GM21515 (cell line): ENCODE measurements around the gene DCUN1D3.
"Not testable (repeated sequence)": the region's sequence is repeated elsewhere in the genome, so short reads cannot be mapped to it uniquely, and the experiment has no call there.

Experiments used
- ATAC-seq: cut with Tn5 transposase; IDR thresholded peaks from one replicate; pipeline ENCODE4 v1.9.1; 2021; ENCODE audit not compliant: unreplicated experiment

DCUN1D3 gene

GRCh38 chr16:20865420-20866131 lies 34.6 kb downstream of the DCUN1D3 start:
- peak; percentile 40 for ATAC-seq

DNA sequence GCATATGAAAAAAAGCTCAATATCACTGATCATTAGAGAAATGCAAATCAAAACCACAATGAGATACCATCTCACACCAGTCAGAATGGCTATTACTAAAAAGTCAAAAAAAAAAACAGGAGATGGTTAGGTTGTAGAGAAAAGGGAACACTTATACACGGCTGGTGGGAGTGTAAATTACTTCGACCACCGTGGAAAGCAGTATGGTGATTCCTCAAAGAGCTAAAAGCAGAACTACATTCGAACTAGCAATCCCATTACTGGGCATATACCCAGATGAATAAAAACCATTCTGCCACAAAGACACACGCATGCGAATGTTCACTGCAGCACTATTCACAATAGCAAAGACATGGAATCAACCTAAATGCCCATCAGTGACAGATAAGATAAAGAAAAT lies 35.8 kb downstream of the DCUN1D3 start:
- ATAC-seq, result not testable (repeated sequence)

GRCh38 chr16:20862162-20862960 lies 37.8 kb downstream of the DCUN1D3 start:
- ATAC-seq, result no peak

DNA sequence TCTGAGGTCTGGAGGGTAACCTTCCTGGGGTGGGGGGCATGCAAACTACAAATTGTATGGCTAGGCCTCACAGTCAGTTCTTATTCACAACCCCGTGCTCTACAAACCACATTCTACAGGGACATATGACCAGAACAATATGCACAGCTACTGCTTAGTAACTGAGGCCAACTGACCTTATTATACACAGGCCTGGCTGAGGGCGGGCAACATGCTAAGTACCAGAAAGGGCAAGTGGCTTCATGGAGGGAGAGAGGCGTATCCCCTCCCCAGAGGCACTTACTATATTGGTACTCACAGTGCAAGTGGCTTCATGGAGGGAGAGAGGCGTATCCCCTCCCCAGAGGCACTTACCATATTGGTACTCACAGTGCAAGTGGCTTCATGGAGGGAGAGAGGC lies 39.2 kb downstream of the DCUN1D3 start:
- ATAC-seq, result not testable (repeated sequence)

DNA sequence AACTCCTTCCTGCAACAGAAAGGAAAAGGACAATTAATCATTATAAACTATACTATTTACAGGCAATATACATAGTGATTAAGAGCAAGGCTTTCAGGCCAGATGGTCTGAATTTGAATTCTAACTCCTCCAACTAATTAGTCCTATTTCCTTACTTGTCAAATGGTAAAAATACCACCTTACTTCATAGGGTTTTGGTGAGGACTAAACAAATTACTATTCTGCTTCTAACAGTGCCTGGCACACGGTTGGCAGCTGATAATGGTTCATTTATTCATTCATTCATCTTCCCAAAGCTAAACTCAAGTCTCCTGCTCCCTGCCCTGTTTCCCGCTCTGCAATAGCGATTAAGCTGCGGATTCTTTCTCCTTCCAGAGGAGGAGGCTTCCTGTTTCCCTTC lies 39.8 kb downstream of the DCUN1D3 start:
- ATAC-seq, result no peak

- no peak for ATAC-seq
Observed at GRCh38 chr16:20859699-20860098, 40.5 kb downstream of the DCUN1D3 start.

- ATAC-seq, result no peak
Observed at GRCh38 chr16:20859229-20859628, 40.9 kb downstream of the DCUN1D3 start.

DNA sequence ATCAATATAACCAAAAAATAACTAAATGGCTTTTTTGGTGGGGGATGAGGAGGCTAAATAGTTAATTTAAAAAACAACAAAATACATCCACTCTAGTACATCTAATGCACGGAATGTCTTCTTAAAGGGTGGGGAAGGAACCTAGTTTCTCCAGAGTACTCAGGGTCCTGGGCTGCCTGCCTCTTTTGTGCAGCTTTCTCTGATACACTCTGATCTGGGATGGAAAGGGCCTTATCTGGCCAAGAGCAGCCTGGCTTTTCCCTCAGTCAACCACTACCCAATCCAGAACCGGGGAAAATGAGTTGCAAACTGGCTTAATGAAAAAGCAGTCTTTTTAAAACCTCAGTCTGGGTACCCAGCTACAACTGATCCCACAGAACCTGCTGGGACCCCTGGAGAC lies 42.9 kb downstream of the DCUN1D3 start:
- ATAC-seq, result no peak

GRCh38 chr16:20854963-20855362 lies 45.2 kb downstream of the DCUN1D3 start:
- no peak for ATAC-seq

GRCh38 chr16:20853981-20854620 lies 46.1 kb downstream of the DCUN1D3 start:
- ATAC-seq, result no peak

GRCh38 chr16:20853143-20853542 lies 47.0 kb downstream of the DCUN1D3 start:
- ATAC-seq, result no peak

GRCh38 chr16:20851601-20852000 lies 48.6 kb downstream of the DCUN1D3 start:
- no peak for ATAC-seq

DNA sequence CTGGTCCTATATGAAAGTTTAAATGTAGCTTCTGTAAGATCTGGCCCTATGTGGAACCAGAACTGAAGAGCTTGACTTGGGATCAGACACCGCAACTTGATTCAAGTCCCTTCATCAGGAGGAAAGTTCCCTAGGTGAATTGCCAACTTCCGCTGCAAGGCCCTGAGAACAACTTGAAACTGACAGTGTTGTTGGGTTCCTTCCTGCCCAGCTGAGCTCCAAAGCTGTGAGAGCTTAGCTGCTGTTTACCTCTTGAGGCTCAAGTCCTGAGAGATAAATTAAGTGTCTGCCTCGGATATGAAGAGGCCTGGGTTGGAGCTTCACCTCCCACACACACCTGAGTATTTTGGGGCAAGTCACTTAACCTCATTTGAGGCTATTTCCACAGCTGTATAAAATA lies 49.2 kb downstream of the DCUN1D3 start:
- ATAC-seq, result no peak

DNA sequence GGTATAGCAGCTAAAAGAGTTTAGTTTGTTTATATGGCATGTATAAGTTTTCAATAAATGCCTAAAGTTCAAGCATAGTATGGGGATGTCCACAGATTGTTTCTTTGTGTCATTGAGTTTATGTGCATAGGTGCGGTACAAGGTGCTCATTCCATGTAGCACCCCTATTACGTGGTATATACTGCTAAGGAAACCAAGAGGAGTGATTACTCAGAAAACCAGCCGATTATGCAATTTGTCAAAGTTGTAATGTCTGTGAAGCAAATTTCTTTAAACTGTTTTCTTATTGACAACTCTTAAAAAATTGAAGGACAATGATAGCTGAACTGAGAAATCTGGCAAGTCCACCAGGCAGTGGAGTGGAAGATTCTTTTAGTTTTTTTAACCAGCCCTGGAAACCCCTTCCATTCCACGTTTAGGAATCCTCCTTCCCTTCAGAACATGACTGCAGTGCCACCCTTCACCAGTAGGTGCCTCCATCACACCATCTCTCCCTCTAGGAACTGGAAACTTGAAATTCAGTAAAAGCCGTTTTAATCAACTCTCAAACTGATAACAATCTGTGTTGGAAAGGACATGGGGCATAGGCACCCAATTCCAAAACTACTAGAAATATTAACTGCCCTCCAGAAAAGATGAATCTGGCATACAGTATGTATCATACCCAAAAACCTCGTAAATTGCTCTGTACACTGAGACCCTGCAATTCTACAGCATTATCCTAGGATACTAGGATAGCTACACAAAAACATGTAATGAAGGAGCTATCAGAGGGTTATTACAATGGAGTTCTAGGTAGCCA lies 50.4 kb downstream of the DCUN1D3 start:
- ATAC-seq, result no peak

- no peak for ATAC-seq
Observed at GRCh38 chr16:20847550-20847949, 52.6 kb downstream of the DCUN1D3 start.

DNA sequence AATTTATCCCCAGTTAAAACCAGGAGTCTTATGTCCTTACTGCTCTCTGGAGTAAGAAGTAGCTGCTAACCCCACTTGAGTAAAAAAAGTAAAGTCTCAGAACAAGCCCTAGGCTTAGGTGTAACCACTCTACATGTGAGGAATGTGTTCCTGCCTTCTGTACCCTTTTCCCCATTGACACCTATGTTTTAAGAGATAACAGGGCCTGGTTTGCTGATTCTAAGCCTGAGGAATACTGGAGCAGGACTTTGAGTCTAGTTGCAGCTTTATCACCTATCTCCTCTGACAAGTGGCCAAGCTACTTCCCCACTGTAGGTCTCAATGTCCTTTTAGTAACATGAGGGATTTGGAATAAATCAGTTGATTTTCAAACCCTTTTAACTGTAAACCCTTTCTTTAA lies 53.6 kb downstream of the DCUN1D3 start:
- ATAC-seq, result no peak

- no peak for ATAC-seq
Observed at GRCh38 chr16:20846030-20846429, 54.1 kb downstream of the DCUN1D3 start.

- no peak for ATAC-seq
Observed at GRCh38 chr16:20844588-20844987, 55.6 kb downstream of the DCUN1D3 start.

GRCh38 chr16:20844054-20844453 lies 56.1 kb downstream of the DCUN1D3 start:
- ATAC-seq, result no peak

DNA sequence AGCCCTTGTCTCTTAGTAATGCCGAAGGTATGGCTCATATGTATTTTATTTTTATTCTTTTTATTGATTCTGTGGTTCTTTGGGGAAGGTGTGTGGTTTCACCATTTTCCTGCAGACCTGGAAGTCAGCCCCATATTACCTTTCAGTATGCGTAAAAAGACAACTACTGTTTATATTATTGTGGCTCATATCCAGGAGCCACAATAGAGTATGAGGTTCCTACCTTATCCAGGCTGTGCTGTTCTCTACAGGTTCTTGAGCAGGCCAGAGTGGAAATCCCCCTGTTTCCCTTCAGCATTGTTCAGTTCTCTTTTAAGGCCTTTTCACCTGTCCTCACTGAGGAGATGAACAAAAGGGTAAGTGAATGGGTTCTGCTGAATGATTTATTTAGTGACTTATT lies 60.7 kb downstream of the DCUN1D3 start:
- no peak for ATAC-seq

- ATAC-seq, result no peak
Observed at GRCh38 chr16:20838240-20838639, 61.9 kb downstream of the DCUN1D3 start.
